MM.1S (cell line): ENCODE measurements around the gene PGAM2.
"Not testable (repeated sequence)": the region's sequence is repeated elsewhere in the genome, so short reads cannot be mapped to it uniquely, and the experiment has no call there.

Source experiments
- EZH2 ChIP-seq: fragments of 300-600 bp; sonication (generic); optimal IDR thresholded peaks from 2 replicates; pipeline ENCODE3; 2017; ENCODE audit warnings: low read depth, mild to moderate bottlenecking, antibody characterized with exemption, low read length, mixed read lengths
- TF ChIP-seq, protein P1 (sequence below): fragments of 300-600 bp; sonication (generic); IDR thresholded peaks from 2 replicates; pipeline ENCODE4 v1.5.1; 2016; ENCODE audit warnings: antibody characterized with exemption, low read length, mixed read lengths

DNA sequence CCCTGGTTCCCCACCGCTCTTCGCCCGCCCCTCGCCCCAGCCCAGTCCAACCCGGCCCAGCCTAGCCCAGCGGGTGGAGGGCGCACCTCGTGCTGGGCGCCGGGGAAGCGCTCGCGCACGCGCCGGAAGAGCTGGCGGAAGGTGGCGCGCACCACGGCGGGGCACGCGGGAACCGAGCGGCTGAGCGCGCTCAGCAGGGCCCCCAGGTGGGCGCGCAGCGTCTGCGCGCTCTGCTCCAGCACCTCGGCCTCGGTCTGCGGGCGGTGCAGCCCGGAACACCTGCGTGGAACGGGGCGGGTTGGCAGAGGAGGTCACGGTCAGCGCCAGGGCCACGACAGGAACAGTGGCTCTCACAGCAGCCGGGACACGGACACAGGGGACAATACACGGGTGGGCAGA, 24.9 kb downstream of the PGAM2 start:
- TF ChIP-seq EZH2: not testable (repeated sequence)
- TF ChIP-seq, protein P1, sequence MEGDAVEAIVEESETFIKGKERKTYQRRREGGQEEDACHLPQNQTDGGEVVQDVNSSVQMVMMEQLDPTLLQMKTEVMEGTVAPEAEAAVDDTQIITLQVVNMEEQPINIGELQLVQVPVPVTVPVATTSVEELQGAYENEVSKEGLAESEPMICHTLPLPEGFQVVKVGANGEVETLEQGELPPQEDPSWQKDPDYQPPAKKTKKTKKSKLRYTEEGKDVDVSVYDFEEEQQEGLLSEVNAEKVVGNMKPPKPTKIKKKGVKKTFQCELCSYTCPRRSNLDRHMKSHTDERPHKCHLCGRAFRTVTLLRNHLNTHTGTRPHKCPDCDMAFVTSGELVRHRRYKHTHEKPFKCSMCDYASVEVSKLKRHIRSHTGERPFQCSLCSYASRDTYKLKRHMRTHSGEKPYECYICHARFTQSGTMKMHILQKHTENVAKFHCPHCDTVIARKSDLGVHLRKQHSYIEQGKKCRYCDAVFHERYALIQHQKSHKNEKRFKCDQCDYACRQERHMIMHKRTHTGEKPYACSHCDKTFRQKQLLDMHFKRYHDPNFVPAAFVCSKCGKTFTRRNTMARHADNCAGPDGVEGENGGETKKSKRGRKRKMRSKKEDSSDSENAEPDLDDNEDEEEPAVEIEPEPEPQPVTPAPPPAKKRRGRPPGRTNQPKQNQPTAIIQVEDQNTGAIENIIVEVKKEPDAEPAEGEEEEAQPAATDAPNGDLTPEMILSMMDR: peak; percentile 14; the same call in 1 of the 2 replicates
